Measurements from ENCODE around the gene CNOT3.

- TF ChIP-seq, protein P1, sequence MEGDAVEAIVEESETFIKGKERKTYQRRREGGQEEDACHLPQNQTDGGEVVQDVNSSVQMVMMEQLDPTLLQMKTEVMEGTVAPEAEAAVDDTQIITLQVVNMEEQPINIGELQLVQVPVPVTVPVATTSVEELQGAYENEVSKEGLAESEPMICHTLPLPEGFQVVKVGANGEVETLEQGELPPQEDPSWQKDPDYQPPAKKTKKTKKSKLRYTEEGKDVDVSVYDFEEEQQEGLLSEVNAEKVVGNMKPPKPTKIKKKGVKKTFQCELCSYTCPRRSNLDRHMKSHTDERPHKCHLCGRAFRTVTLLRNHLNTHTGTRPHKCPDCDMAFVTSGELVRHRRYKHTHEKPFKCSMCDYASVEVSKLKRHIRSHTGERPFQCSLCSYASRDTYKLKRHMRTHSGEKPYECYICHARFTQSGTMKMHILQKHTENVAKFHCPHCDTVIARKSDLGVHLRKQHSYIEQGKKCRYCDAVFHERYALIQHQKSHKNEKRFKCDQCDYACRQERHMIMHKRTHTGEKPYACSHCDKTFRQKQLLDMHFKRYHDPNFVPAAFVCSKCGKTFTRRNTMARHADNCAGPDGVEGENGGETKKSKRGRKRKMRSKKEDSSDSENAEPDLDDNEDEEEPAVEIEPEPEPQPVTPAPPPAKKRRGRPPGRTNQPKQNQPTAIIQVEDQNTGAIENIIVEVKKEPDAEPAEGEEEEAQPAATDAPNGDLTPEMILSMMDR (IDR thresholded peaks at IDR 0.05): no peak
- no peak for TF ChIP-seq POLR2A (IDR thresholded peaks at IDR 0.05)
Measured at GRCh38 chr19:54173359-54173699, 35.8 kb downstream of the CNOT3 start.
